ENCODE measurements around the gene FAM221B.
A peak's percentile ranks its signal among the peaks of the same experiment; 100 is the strongest.

FAM221B gene

GRCh38 chr9:35790385-35791296 is 37.9 kb downstream of the FAM221B start:
- peak; percentile 56 for DNase-seq (ENCODE audit: low spot score)

- no peak for DNase-seq (ENCODE audit: low spot score)
These were observed 38.5 kb downstream of the FAM221B start for GRCh38 chr9:35790025-35790384.

- no peak for DNase-seq (ENCODE audit: low spot score)
These were observed 39.0 kb downstream of the FAM221B start for GRCh38 chr9:35789541-35789940.

- no peak for DNase-seq (ENCODE audit: low spot score)
These were observed 45.1 kb downstream of the FAM221B start for GRCh38 chr9:35783418-35783817.

GRCh38 chr9:35781066-35781465 is 47.5 kb downstream of the FAM221B start:
- DNase-seq (ENCODE audit: low spot score) = no peak

- DNase-seq (ENCODE audit: low spot score) = no peak
These were observed 50.0 kb downstream of the FAM221B start for GRCh38 chr9:35778496-35778895.

- no peak for DNase-seq (ENCODE audit: low spot score)
These were observed 52.5 kb downstream of the FAM221B start for GRCh38 chr9:35776018-35776417.

- no peak for DNase-seq (ENCODE audit: low spot score)
These were observed 53.5 kb downstream of the FAM221B start for GRCh38 chr9:35774907-35775635.

- DNase-seq (ENCODE audit: low spot score) = no peak
These were observed 56.6 kb downstream of the FAM221B start for GRCh38 chr9:35771943-35772342.

- DNase-seq (ENCODE audit: low spot score) = no peak
These were observed 57.0 kb downstream of the FAM221B start for GRCh38 chr9:35771534-35771933.

- DNase-seq (ENCODE audit: low spot score) = no peak
These were observed 57.5 kb downstream of the FAM221B start for GRCh38 chr9:35771075-35771433.

GRCh38 chr9:35769763-35770162 is 58.8 kb downstream of the FAM221B start:
- DNase-seq (ENCODE audit: low spot score) = no peak

GRCh38 chr9:35767458-35767857 is 61.1 kb downstream of the FAM221B start:
- DNase-seq (ENCODE audit: low spot score) = no peak

GRCh38 chr9:35766997-35767396 is 61.5 kb downstream of the FAM221B start:
- no peak for DNase-seq (ENCODE audit: low spot score)
